ENCODE measurements around the gene PTPRN2.

PTPRN2 gene

DNA sequence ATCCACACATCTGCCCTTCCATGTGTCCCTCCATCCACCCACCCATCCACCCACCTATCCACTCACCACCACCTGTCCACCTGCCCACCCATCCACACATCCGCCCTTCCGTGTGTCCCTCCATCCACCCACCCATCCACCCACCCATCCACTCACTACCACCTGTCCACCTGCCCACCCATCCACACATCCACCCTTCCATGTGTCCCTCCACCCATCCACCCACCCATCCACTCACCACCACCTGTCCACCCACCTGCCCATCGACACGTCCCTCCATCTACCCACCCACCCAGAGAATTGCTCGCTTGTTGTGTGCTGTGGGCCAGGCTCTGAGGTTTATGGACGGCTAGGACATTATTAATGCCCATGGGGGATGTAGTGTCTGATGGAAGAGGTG lies 750.6 kb downstream of the PTPRN2 start:
- DNase-seq (ENCODE audit: low read depth in 2 of 2) = no peak

DNA sequence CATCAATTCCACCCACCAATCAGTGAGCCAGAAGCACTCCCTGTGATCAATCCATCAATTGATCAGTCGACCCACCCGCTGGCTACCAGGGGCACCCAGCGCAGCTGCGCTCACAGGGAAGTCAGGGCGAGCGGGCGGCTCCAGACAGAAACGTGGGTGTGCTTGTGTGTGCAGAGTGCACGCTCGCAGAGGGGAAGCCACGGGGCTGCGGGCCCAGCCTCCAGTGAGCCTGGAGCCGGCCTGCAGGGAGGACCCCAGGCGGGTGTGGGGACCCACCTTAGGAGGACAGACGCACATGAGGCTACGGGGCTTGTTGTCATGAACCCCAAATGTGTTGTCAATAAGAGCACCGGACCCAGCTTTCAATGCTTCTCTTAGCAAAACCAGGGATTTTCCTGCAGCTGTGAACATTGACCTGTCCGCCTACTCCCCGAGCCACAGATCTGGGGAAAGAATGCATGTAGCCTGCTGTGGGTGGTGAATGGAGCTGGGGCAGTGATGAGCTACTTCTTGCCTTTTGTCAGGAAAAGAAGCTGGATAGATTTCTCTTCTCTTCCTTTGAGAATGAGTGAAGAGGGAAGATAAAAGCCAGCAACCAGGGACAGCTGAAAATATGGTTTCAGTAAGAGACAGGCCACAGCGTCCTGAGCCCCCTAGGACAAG lies 753.0 kb downstream of the PTPRN2 start:
- DNase-seq (ENCODE audit: low read depth in 2 of 2) = no peak

DNA sequence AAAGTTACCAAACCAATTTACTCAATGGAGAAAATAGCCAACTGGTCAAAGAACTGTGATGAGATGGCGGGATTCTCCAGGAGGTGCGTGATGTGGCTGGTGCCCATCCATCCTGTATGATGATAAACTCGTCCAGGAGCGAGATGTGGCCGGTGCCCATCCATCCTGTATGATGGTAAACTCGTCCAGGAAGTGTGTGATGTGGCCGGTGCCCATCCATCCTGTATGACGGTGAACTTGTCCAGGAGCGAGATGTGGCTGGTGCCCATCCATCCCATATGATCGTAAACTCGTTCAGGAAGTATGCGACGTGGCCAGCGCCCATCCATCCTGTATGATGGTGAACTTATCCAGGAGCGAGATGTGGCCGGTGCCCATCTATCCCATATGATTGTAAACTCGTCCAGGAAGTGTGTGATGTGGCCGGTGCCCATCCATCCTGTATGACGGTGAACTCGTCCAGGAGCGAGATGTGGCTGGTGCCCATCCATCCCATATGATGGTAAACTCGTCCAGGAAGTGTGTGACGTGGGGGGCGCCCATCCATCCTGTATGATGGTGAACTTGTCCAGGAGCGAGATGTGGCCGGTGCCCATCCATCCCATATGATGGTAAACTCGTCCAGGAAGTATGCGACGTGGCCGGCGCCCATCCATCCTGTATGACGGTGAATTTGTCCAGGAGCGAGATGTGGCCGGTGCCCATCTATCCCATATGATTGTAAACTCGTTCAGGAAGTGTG lies 754.6 kb downstream of the PTPRN2 start:
- no peak for DNase-seq (ENCODE audit: low read depth in 2 of 2)

DNA sequence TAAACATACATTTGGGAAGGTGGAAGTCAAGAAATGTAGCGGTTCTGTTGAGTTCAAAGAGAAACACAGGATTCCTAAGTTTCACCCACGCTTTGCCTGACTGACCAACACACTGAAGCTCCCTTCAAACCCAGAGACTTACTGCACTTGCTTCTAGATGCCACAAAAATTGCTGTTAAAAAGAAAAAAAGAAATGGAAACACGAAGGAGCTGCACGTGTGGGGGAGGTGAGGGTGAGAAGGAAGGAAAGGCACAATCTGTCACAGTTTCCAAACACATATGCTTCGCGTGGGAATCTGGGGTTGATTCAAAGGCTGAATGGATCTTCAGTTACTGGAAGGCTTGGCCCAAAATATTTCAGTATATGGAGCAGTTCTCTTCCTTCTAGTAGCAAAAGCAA lies 755.2 kb downstream of the PTPRN2 start:
- DNase-seq (ENCODE audit: low read depth in 2 of 2) = no peak

DNA sequence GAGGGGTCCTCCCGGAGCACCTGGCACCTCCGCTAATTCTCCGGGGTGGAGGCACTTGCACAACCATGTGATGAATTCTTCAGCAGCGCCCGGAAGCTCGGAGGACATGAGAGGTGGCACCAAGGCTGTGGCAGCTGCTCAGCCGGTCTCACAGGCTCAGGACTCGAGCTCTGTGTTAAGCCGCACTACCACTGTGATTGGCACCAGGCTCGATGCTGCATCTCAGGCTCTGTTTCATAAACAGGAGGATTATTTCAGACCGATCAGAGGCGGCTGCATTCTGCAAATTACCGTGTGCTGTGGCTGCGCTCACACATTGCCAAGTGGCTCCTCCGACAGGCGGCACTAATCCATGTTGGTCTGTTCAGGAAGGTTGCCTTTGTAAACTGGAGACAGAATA lies 755.6 kb downstream of the PTPRN2 start:
- DNase-seq (ENCODE audit: low read depth in 2 of 2) = no peak

DNA sequence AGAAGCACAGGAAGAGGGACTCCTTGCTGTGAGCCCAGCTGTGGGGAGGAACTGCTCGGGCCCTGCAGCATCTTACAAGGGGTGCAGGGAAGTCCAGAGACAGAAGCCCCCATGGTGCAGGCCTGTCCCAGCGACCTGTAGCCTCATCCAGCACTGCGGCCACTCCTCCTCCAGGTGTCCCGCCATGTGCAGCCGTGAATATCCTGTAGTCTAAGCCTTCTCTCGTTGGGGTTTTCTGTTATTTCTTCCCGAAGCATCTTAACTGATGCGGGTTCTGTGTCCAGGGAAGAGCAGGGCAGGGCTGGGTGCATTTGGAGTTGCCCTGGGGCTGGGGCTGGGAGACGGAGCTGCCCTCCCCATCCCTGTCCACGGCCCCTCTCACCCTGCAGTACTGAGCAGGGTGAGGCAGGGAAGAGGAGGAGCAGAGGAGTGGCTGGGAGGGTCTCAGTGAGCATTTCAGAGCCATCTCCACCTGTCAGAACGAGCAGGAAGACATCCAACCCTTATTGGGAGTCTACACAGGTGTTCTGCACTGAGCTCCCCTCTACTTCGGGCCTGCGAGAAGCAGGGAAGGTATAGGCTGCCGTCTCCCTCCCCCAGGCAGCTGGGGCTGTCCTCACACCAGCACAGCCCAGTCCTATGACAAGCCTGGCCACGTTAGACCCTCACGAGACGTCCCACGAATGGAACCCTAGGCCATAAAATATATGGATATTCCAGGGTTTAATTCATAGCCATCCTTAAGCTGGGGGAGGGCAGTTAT lies 756.3 kb downstream of the PTPRN2 start:
- DNase-seq (ENCODE audit: low read depth in 2 of 2) = no peak

DNA sequence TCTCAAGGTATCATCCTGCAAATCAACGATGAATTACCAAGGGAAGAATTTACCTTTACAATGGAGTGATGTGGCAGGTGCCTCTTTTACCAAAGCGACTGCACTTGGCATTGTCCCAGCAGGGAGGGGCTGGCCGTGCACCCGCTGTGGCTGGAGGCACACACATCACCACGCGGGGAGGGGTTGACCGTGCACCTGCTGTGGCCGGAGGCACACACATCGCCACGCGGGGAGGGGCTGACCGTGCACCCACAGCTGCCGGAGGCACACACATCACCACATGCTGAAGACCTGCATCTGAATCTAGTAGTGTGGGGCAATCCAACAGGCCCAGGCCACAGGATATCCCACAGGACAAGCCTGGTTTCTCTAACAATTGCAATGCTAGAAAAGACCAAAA lies 757.3 kb downstream of the PTPRN2 start:
- no peak for DNase-seq (ENCODE audit: low read depth in 2 of 2)

DNA sequence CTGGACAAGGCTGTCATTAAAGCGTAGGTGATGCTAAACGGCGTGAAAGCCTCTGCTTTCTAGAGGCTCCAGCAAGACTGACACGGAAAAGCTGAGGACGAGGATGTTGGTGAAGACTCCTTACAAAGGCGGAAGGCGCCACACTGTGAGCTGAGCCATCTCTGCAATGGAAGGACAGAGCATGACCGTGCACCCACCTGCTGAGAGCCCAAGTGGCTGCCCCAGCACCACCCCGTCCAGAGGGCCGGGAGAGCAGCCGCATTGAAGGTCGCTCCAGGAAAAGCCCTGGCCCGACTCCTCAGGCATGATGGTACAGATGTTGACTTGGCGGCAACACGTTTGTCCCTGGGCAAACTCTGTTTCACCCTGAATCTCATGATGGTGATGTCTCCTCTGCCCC lies 758.1 kb downstream of the PTPRN2 start:
- no peak for DNase-seq (ENCODE audit: low read depth in 2 of 2)

DNA sequence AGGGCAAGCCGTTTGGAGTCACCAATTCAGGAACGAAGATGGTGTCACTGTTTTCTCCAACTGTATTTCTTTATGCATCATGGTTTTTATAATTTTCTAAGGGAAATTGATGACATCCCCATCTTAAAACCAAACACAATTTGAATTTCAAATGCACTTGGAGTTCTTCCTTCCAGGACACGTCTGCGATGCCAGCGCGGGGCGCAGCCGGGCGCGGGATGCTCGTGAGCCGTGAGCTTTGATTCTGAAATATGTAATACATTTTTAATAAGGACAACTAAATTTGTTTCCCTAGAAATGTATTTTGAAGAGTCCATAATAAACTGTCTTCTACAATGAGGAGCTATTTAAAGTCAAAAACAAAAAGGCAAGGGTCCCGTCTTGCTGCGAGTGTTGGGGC lies 758.7 kb downstream of the PTPRN2 start:
- DNase-seq (ENCODE audit: low read depth in 2 of 2) = no peak

DNA sequence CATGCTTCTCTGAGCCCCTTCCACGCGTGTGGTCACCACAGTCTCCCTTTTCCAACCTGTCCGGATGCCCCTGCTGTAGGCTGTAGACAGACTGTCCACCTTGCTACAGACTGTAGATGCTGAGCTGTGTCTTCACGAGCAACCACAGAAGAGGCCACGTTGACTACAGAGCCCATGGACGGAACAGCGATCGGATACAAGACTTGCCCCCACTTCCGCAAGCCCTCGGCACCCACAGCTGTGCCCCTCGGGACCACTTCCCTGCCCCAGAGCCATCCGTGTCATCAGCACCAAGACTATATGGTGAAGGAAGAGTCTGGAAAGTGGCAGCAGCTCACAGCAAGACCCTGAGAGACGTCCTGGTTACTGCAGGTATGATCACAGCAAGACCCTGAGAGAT lies 759.4 kb downstream of the PTPRN2 start:
- DNase-seq (ENCODE audit: low read depth in 2 of 2) = no peak

DNA sequence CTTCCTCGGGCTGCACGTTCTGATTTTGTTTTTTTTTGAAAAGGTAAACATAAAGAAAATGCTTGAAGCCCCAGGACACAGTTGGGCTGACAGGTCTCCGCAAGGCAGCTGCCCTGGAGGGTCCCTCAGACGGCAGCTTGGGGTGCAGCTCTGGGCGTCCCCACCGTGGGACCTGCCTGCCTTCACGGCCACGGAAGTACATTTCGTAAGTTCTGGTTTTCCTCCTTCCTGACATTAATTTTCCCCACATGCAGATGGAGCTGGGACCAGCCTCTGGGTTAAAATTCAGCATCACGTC lies 759.8 kb downstream of the PTPRN2 start:
- no peak for DNase-seq (ENCODE audit: low read depth in 2 of 2)

DNA sequence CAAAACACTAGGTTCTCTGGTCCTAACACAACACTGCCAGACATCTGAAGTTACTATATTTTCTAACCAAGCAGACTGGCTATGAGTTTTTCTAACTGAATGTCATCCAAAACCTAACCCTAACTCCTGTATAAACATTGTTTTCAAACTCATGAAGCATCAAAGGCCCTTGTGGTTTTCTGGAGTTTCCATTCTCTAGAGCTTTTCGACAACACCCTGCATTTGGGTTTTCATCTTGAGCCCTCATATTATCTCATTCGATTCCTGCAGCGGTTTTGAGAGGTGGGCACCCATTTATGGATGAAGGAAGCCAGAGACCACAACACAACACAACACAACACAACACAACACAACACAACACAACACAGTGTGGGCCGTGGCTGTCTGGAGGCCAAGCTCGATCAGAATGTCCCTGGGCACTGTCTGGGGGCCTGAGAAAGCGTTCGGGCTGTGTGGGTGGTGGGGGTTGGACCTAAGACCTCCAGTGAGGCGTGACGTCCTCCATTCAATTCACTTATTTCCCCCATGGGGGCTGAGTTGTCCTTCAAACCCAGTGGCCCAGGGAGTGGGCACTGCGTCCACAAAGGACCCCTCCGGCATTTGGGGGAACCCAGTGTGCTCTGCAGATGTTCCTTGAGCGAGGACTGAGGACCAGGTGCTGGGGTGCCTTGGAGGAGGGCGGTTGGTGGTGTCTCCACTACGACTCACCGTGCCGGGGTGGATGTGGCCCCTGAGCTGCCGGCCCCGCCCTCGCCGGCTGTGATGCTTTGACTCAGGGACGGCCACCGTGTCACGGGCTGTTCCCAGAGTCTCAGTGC lies 760.4 kb downstream of the PTPRN2 start:
- DNase-seq (ENCODE audit: low read depth in 2 of 2) = no peak

DNA sequence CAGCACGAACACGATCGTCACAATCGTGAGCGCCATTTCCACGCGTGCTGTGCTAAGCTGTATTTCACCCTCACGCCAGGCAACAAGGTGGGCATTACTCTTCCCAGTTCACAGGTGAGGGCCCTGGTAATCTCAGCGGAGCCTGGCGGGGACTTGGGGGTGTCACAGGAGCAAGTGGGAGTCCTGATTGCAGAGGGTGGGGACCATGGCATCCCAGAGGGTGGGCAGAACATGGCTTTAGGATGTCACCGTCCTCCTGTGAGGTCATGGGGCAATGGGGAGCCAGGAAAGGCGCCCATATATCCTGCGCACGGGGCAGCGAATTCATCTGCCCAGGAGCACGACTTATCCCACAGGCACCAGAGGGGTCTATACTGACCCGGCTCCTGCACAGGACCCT lies 761.1 kb downstream of the PTPRN2 start:
- DNase-seq (ENCODE audit: low read depth in 2 of 2) = no peak

DNA sequence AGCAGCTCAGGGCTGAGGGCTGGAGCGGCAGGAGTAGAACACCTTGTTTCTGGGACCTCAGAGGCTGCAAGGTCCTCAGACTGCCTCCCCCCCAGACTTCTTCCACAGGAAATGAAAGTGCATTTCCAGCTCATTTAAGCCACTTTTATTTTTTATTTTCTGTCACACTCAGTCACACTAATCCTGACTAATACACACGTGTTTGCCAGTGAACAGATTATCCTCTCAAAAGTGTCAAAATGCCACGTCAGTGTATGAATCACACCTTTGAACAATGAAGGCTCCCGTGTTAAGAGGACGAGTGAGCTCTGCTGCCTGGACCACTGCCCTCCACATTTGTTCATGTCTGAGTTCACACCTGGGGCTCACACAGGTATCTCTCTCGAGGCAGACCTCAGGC lies 762.3 kb downstream of the PTPRN2 start:
- DNase-seq (ENCODE audit: low read depth in 2 of 2) = no peak

DNA sequence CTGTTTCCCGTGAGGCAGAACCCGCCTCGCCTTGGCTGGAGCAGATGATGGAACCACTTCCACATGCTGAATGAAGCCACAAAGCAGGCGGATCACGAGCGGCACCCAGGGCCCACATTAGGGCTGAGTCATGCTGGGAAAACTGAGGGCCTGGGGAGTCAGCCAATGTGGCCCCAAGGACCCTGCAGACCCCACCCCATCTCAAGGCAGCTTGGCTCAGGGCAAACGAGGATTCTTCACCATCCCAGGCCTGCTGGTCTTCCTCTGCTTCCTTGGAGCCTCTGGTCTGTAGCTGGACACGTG lies 762.9 kb downstream of the PTPRN2 start:
- no peak for DNase-seq (ENCODE audit: low read depth in 2 of 2)

DNA sequence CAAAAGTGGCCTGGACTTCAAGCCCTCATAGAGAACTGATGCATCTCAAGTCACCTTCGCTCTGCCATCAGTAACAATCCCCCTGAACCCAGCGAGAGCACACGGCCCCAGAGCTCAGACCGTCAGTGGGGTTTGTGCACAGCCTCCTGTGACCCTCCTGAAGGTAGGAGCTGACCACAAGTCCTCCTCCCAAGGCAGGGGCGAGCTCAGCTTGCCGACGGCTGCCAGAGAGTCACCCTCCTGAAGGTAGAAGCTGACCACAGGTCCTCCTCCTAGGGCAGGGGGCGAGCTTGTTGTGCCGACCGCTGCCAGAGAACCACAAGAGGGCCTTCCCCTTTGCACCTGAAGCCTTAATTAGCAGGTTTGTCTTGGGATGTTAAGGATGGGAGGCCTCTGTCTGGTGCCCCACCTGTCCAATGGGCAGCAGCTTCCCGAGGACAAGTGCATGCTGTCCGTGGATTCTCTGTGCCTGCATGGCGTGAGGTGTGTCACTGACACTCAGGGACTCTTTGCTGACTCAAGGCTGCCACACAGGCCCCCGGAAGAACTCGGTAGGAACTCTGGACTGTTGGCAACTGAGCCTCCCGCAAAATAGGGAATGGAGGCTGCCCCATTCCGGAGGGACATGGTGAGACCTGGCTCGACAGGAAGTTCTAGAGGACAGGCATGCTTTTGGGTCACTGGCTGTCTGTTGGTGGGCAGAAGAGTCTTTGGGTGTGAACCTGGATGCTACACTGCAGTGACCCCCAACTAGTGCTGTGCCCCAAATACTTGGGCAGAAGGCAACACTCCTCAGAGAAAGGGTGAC lies 763.4 kb downstream of the PTPRN2 start:
- DNase-seq (ENCODE audit: low read depth in 2 of 2) = no peak

DNA sequence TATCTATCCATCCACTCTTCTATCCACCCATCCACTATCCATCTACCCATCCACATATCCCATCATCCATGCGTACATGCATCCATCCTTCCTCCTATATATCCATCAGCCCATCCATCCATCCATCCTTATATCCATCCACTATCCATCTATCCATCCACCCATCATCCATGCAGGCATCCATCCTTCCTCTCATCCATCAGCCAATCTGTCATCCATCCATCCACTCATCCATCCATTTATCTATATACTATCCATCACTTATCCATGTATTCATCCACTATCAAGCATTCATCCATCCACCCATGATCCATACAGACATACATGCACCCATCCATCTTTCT lies 765.0 kb downstream of the PTPRN2 start:
- DNase-seq (ENCODE audit: low read depth in 2 of 2) = no peak

DNA sequence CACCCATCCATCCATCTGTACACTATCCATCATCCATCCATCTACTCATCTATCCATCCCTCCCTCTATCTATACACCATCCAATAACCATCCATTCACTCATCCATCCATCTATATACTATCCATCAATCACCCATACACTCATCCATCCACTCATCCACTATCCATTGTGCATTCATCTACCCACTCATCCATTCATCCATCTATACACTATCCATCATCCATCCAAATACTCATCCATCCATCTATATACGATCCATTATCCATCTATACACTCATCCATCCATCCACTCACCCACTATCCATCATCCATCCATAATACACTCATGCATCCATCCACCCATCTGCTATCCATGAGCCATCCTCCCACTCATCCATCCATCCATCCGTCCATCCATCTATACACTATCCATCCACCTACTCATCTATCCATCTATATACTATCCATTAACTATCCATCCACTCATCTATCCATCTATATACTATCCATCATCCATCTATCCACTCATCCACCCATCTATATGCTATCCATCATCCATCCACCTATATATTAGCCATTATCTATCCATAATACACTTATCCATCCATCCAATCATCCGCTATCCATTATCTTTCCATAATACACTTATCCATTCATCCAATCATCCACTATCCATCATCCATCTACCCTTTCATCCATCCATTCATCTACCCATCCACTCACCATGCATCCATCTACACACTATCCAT lies 765.5 kb downstream of the PTPRN2 start:
- DNase-seq (ENCODE audit: low read depth in 2 of 2) = no peak

DNA sequence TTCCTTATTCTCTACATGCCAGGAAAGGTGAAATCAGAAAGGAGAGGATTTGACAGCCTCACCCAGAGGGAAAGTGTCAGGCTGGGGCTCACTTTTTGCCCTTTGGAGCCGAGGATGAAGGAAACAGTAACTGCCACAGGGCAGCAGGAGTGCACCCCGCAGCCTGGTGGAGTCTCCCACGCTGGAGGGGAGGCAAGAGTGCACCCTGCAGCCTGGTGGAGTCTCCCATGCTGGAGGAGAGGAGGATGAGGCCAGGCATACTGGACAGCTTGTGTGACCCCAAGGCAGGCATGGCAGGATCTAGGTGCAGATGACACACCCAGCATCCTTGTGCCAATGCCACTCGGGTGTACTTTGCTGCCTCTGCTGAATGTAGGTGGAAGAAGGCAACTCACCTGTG lies 766.8 kb downstream of the PTPRN2 start:
- no peak for DNase-seq (ENCODE audit: low read depth in 2 of 2)

DNA sequence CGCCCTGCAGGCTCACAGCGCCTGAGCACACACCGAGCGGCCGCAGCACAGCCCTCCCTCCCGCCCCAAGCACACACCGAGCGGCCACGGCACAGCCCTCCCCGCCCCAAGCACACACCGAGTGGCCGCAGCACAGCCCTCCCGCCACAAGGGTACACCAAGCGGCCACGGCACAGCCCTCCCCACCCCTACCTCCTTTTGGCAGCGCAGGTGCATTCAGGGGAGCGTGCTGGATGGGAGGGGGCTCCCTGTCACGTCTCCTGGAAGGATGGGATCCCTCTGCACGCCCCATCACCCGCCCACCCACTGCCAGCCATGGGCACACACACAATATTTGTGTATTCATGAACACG lies 768.2 kb downstream of the PTPRN2 start:
- no peak for DNase-seq (ENCODE audit: low read depth in 2 of 2)

All from activated CD4-positive, alpha-beta T cell treated with anti-CD3 and anti-CD28 coated beads for 24 hours (primary cell).